HepG2 (cell line): ENCODE measurements around the gene RPTN.

ENCODE experiments used
- SRF ChIP-seq: IDR thresholded peaks from 2 replicates; pipeline ENCODE4 v1.6.1; 2011; ENCODE audit warnings: mild to moderate bottlenecking, low read depth, low read length, moderate library complexity
- ZNF274 ChIP-seq: sonication (generic); formaldehyde crosslinking; IDR thresholded peaks from 2 replicates; pipeline ENCODE4 v1.5.1; 2020; ENCODE audit warnings: mild to moderate bottlenecking, missing genetic modification reagents

GRCh38 chr1:152110365-152110859, 48.6 kb downstream of the RPTN start:
- no peak for TF ChIP-seq SRF
- TF ChIP-seq ZNF274 (CRISPR knock-in tag), result no peak
